ENCODE results near the gene TMEM95. TPM values are rescaled to one million over a fixed set of nuclear protein-coding genes. Genes with fewer than 3 reads are reported as not detected.

TMEM95 gene
- total and polyA plus RNA-seq, 2 of the 8 experiments (the other 6 are each of a cell fraction or from before 2014, with no cell fraction given) = not detected

DNA sequence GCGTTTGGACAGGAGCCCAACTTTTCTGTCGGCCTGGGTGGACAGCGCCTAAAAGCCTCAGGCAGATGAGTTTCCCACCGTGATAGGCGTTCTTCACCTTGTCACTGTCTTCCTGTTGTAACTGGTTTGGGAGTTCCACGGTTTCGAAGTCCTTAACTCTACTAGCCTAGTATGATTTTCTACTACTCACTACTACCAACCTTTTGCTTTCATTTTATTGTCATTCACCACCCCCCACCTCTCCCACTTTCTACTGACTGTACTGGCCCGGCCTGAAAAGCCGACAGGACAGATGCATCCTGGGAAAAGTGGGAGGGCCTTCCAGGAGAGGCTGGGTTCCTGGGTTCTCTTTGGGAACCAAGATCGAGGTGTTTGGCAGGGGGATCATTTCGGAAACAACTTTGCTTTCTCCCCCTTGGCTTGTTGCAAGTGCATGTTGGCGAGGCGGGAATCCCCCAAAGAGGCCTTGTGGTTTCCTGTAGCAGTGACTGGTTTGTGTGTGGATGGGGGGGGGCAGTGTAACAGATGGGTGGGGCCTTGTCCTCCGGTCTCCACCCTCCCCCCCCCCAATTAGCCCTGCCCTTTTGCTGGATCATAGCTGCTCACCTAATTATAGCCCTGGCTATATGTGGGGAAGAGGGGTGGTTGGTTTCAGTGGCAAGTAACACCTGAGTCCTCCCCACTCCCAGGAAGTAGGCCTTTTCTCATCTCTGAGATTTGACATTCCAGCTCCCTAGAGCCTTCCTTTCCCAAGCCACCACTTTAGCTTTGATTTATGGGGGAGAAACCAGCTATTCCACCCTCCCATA, 46.1 kb upstream of the TMEM95 start (continued):
- no peak for TF ChIP-seq BCL11A (IDR thresholded peaks at IDR 0.05; ENCODE audit: low read depth in 2 of 2, low read length in 2 of 2)
- TF ChIP-seq EZH2 (IDR thresholded peaks at IDR 0.05; ENCODE audit: low read depth, low read length, severe bottlenecking) = no peak
- TF ChIP-seq KDM1A (IDR thresholded peaks at IDR 0.05; ENCODE audit: borderline replicate concordance, low read length) = no peak
- no peak for TF ChIP-seq CTBP2 (IDR thresholded peaks at IDR 0.05; ENCODE audit: borderline replicate concordance, insufficient read depth, insufficient read length, low read length)
- peak; percentile 34; the same call in 1 of the 2 replicates for TF ChIP-seq TBP (IDR thresholded peaks at IDR 0.05; ENCODE audit: low read depth, low read length)
- no peak for TF ChIP-seq JUND (IDR thresholded peaks at IDR 0.05; ENCODE audit: low read length)
- TF ChIP-seq RXRA (IDR thresholded peaks at IDR 0.05; ENCODE audit: insufficient read depth, low read depth, low read length) = no peak
- TF ChIP-seq ATF3 (IDR thresholded peaks at IDR 0.05; ENCODE audit: insufficient read depth, low read depth, low read length) = no peak
- TF ChIP-seq SP1 (IDR thresholded peaks at IDR 0.05; ENCODE audit: low read depth, low read length) = peak; percentile 47; the same call in 1 of the 2 replicates
- TF ChIP-seq FOSL1 (IDR thresholded peaks at IDR 0.05; ENCODE audit: insufficient read depth, low read depth, low read length) = no peak
- TF ChIP-seq CTCF (IDR thresholded peaks at IDR 0.05; ENCODE audit: control extremely low read depth in 1 of 3, insufficient read depth in 1 of 3, low read depth in 1 of 3, low read length in 3 of 3) = no peak
- TF ChIP-seq CHD2 (IDR thresholded peaks at IDR 0.05; ENCODE audit: low read length) = no peak
- peak; percentile 16; the same call in 1 of the 2 replicates for TF ChIP-seq POLR2AphosphoS5 (IDR thresholded peaks at IDR 0.05; ENCODE audit: low read depth, low read length)
- TF ChIP-seq GABPA (IDR thresholded peaks at IDR 0.05; ENCODE audit: borderline replicate concordance, insufficient read depth, low read length) = no peak
- TF ChIP-seq, protein P1, sequence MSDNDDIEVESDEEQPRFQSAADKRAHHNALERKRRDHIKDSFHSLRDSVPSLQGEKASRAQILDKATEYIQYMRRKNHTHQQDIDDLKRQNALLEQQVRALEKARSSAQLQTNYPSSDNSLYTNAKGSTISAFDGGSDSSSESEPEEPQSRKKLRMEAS (IDR thresholded peaks at IDR 0.05) = no peak
- TF ChIP-seq NRF1 (IDR thresholded peaks at IDR 0.05; ENCODE audit: low read depth, low read length) = no peak
- TF ChIP-seq CEBPB (IDR thresholded peaks at IDR 0.05; ENCODE audit: low read depth, low read length) = no peak
- TF ChIP-seq SP2 (IDR thresholded peaks at IDR 0.05; ENCODE audit: low read length) = no peak
- no peak for TF ChIP-seq USF2 (IDR thresholded peaks at IDR 0.05; ENCODE audit: low read length)
- TF ChIP-seq TAF1 (IDR thresholded peaks at IDR 0.05; ENCODE audit: low read depth, low read length) = 0 out of 2 replicates have a peak, but pooled peaks have one; percentile 38

Measured in H1 (cell line).